ENCODE data around the gene MAOA. TPM values are rescaled to one million over a fixed set of nuclear protein-coding genes. Genes with fewer than 3 reads are reported as not detected.

The MAOA gene
- polyA plus RNA-seq (2013, experiment 1 of 2), result 3.5 TPM
- polyA plus RNA-seq (2013, experiment 2 of 2), result 3.9 TPM

DNA sequence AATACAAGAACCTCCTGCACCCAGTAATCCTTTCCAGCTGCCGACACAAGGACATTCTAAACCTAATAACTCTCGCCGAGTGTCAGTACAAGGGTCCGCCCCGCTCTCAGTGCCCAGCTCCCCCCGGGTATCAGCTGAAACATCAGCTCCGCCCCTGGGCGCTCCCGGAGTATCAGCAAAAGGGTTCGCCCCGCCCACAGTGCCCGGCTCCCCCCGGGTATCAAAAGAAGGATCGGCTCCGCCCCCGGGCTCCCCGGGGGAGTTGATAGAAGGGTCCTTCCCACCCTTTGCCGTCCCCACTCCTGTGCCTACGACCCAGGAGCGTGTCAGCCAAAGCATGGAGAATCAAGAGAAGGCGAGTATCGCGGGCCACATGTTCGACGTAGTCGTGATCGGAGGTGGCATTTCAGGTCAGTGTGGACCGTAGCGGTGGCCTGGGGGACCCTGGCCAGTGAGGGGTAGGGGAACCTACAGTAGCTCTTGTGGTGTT, at the start of gene MAOA:
MAOA (plus strand) TSS at position 295 of the 490 bp plus-strand sequence; CDS start at position 338, 43 bp downstream.
- H3K4me1 ChIP-seq (ENCODE audit: control insufficient read depth in 2 of 2, insufficient read depth in 1 of 2, low read depth in 1 of 2, low read length in 2 of 2), result no peaks in the 10 kb centered on the region
- H2BK12ac ChIP-seq (ENCODE audit: low read length), result no peak within 1 kb of the TSS
- peak within 1 kb of the TSS; percentile 94 for H2AFZ ChIP-seq (ENCODE audit: low read length)
- H3K4ac ChIP-seq (ENCODE audit: low read length), result no peak within 1 kb of the TSS
- no peak within 1 kb of the TSS for H2BK120ac ChIP-seq (ENCODE audit: low read depth, low read length)
- no peak within 1 kb of the TSS for H4K91ac ChIP-seq (ENCODE audit: low read depth, low read length, poor library complexity)
- peak within 1 kb of the TSS; percentile 49 to 89 for H3K4me3 ChIP-seq (ENCODE audit: low read length in 2 of 2)
- H3K14ac ChIP-seq (ENCODE audit: low read length), result no peak within 1 kb of the TSS
- no peaks in the 10 kb centered on the region for H3K27me3 ChIP-seq (ENCODE audit: control insufficient read depth in 3 of 3, insufficient read depth in 3 of 3, low read depth in 1 of 3, low read length in 3 of 3)
- H3K9me3 ChIP-seq (replicated peaks in 1 of 2; ENCODE audit: control insufficient read depth in 2 of 2, insufficient read depth in 1 of 2, low read depth in 1 of 2, low read length in 2 of 2), result peaks cover 0 to 9% of the 10 kb centered on the region in 2 donors
- no peak within 1 kb of the TSS for H2BK5ac ChIP-seq (ENCODE audit: low read length)
- no peak within 1 kb of the TSS for H3K23ac ChIP-seq (ENCODE audit: low read depth, low read length, poor library complexity)
- H2BK15ac ChIP-seq (ENCODE audit: low read length), result no peak within 1 kb of the TSS
- peak within 1 kb of the TSS; percentile 57 for H3K18ac ChIP-seq (ENCODE audit: low read length)
- peak; percentile 20 for DNase-seq (ENCODE audit: low spot score)
- H3K4me2 ChIP-seq (ENCODE audit: insufficient read depth, low read length, poor library complexity, severe bottlenecking), result peak within 1 kb of the TSS; percentile 69
- H2AK5ac ChIP-seq (ENCODE audit: low read depth, low read length), result no peak within 1 kb of the TSS
- peak within 1 kb of the TSS; percentile 77 for H3K9ac ChIP-seq (ENCODE audit: low read depth, low read length, poor library complexity)
- H4K8ac ChIP-seq (ENCODE audit: low read depth, low read length), result no peak within 1 kb of the TSS
- no peak within 1 kb of the TSS for H3K27ac ChIP-seq (replicated peaks; ENCODE audit: low read length)
- no CpG with 5 or more reads among the region's 29 CpGs for WGBS, 2 donors (ENCODE audit: extremely low coverage in 2 of 2, insufficient read length in 2 of 2, insufficient replicate concordance in 1 of 2)
- H3K36me3 ChIP-seq (replicated peaks in 1 of 2; ENCODE audit: control insufficient read depth in 2 of 2, insufficient read depth in 2 of 2, low read length in 2 of 2), result no peaks in the 10 kb centered on the region
- H3K79me1 ChIP-seq (ENCODE audit: low read depth, low read length), result no peaks in the 10 kb centered on the region

DNA sequence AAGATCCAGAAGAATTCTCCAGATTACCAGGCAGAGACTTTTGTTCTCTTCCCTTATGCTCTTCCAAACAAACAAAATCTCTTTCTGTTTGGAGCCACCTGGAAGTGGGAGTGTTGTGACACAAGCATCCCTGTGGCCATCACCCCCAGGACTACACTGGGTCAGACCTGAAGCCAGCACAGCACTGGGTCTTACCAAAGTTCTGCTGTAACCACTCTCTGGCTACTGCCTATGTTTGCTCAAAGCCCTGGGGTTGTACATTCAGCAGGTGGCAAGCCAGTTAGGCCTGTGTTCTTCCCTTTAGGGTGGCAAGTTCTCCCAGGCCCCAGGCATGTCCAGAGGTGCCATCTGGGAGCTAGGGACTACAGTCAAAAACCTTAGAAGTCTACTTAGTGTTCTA, 43.7 kb upstream of the MAOA start:
- Histone ChIP-seq H3K18ac (ENCODE audit: low read length) (no peak overlapping the region), H3K4me3 (ENCODE audit: low read length in 2 of 2) (no peak overlapping the region), H3K36me3 (replicated peaks in 1 of 2; ENCODE audit: control insufficient read depth in 2 of 2, insufficient read depth in 2 of 2, low read length in 2 of 2) (no peaks in the 10 kb centered on the region), H3K9ac (ENCODE audit: low read depth, low read length, poor library complexity) (no peak overlapping the region), H3K14ac (ENCODE audit: low read length) (no peak overlapping the region), H2BK5ac (ENCODE audit: low read length) (no peak overlapping the region), H3K23ac (ENCODE audit: low read depth, low read length, poor library complexity) (no peak overlapping the region), H3K27ac (replicated peaks; ENCODE audit: low read length) (no peak overlapping the region), H4K91ac (ENCODE audit: low read depth, low read length, poor library complexity) (no peak overlapping the region), H2AK5ac (ENCODE audit: low read depth, low read length) (no peak overlapping the region), H2BK15ac (ENCODE audit: low read length) (no peak overlapping the region), H3K79me1 (ENCODE audit: low read depth, low read length) (no peaks in the 10 kb centered on the region), H3K4me1 (ENCODE audit: control insufficient read depth in 2 of 2, insufficient read depth in 1 of 2, low read depth in 1 of 2, low read length in 2 of 2) (no peaks in the 10 kb centered on the region), H2BK120ac (ENCODE audit: low read depth, low read length) (no peak overlapping the region), H2BK12ac (ENCODE audit: low read length) (no peak overlapping the region), H2AFZ (ENCODE audit: low read length) (no peak overlapping the region), H3K9me3 (replicated peaks in 1 of 2; ENCODE audit: control insufficient read depth in 2 of 2, insufficient read depth in 1 of 2, low read depth in 1 of 2, low read length in 2 of 2) (no peaks in the 10 kb centered on the region), H3K27me3 (ENCODE audit: control insufficient read depth in 3 of 3, insufficient read depth in 3 of 3, low read depth in 1 of 3, low read length in 3 of 3) (no peaks in the 10 kb centered on the region), H3K4me2 (ENCODE audit: insufficient read depth, low read length, poor library complexity, severe bottlenecking) (no peak overlapping the region), H3K4ac (ENCODE audit: low read length) (no peak overlapping the region), H4K8ac (ENCODE audit: low read depth, low read length) (no peak overlapping the region)
- no peak for DNase-seq (ENCODE audit: low spot score)

DNA sequence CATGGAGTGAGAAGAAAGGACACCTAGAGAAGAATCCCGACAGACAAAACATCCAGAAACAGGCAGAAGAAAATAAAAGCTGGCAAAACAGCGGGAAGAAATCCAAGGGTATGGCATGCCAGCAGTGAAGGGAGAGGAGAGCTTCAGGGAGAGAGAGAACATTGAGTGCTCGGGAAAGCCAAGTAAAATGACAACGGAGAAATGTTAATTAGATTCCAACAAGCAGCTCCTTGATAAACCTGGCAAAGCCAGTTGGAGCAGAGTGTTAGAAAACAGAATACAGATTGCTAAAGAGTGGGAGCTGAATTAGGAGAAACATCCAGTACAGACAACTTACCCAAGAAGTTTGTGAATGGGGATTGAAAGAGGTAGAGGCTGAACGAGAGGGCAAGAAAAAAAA, 40.4 kb upstream of the MAOA start:
- H3K4me3 ChIP-seq (ENCODE audit: low read length in 2 of 2), result no peak overlapping the region
- H3K27ac ChIP-seq (replicated peaks; ENCODE audit: low read length), result no peak overlapping the region
- no peak overlapping the region for H4K8ac ChIP-seq (ENCODE audit: low read depth, low read length)

DNA sequence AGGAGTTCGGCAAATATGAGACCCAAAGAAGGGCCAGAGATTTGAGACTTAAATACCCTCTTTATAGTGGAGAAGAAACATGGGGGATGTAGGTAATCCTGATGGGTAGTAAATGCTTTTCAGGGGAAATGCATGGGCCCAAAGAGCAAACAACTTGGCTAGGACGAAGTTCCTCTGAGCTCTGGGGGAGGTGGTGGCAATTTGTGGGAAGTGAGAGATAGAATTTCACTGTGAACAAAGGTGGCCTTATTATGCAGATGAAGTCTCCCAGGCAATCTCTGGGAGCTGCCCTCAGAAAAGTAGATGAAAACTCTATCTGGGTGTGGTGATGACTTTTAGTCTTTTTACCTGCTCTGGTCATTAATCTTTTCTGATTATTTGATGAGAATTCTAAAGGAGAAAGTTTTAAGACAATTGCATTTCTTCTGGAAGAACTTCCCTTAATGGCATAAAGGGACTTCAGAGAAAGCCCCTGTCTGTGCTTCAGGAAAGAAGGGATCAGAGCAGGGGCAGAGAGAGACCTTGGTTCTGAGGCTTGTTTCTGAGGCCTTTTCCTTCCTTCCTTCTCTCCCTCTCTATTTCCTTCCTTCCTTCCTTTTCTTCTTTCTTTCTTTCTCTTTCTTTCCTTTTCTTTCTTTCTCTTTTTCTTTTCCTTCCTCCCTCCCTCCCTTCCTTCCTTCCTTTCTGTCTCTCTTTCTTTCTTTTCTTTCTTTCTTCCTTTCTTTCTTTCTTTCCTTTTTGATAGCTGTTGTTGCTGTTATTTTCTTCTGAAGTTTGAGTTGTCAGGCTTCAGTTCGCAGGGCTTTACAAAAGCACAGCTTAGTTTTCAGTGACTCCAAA, 37.5 kb upstream of the MAOA start:
- H3K36me3 ChIP-seq (replicated peaks in 1 of 2; ENCODE audit: control insufficient read depth in 2 of 2, insufficient read depth in 2 of 2, low read length in 2 of 2), result no peaks in the 10 kb centered on the region
- no peak overlapping the region for H3K18ac ChIP-seq (ENCODE audit: low read length)
- peak; percentile 6 for DNase-seq (ENCODE audit: low spot score)
- no peaks in the 10 kb centered on the region for H3K79me1 ChIP-seq (ENCODE audit: low read depth, low read length)
- no peaks in the 10 kb centered on the region for H3K9me3 ChIP-seq (replicated peaks in 1 of 2; ENCODE audit: control insufficient read depth in 2 of 2, insufficient read depth in 1 of 2, low read depth in 1 of 2, low read length in 2 of 2)
- no peak overlapping the region for H3K4ac ChIP-seq (ENCODE audit: low read length)
- H2AFZ ChIP-seq (ENCODE audit: low read length), result peak overlapping the region; percentile 75
- no peak overlapping the region for H3K9ac ChIP-seq (ENCODE audit: low read depth, low read length, poor library complexity)
- no peak overlapping the region for H2BK12ac ChIP-seq (ENCODE audit: low read length)
- H2BK15ac ChIP-seq (ENCODE audit: low read length), result no peak overlapping the region
- H3K23ac ChIP-seq (ENCODE audit: low read depth, low read length, poor library complexity), result no peak overlapping the region
- H3K27ac ChIP-seq (replicated peaks; ENCODE audit: low read length), result peak overlapping the region; percentile 37
- no peaks in the 10 kb centered on the region for H3K27me3 ChIP-seq (ENCODE audit: control insufficient read depth in 3 of 3, insufficient read depth in 3 of 3, low read depth in 1 of 3, low read length in 3 of 3)
- no peak overlapping the region for H3K4me2 ChIP-seq (ENCODE audit: insufficient read depth, low read length, poor library complexity, severe bottlenecking)
- H2AK5ac ChIP-seq (ENCODE audit: low read depth, low read length), result no peak overlapping the region
- H4K91ac ChIP-seq (ENCODE audit: low read depth, low read length, poor library complexity), result no peak overlapping the region
- no peak overlapping the region for H2BK5ac ChIP-seq (ENCODE audit: low read length)
- no peak overlapping the region for H3K4me3 ChIP-seq (ENCODE audit: low read length in 2 of 2)
- no peak overlapping the region for H2BK120ac ChIP-seq (ENCODE audit: low read depth, low read length)
- H4K8ac ChIP-seq (ENCODE audit: low read depth, low read length), result no peak overlapping the region
- peaks cover 0 to 2% of the 10 kb centered on the region in 2 donors for H3K4me1 ChIP-seq (ENCODE audit: control insufficient read depth in 2 of 2, insufficient read depth in 1 of 2, low read depth in 1 of 2, low read length in 2 of 2)
- WGBS, 2 donors (ENCODE audit: extremely low coverage in 2 of 2, insufficient read length in 2 of 2, insufficient replicate concordance in 1 of 2), result no CpG with 5 or more reads among the region's 3 CpGs
- no peak overlapping the region for H3K14ac ChIP-seq (ENCODE audit: low read length)

More for the DNA sequence above, 40.4 kb upstream of the MAOA start:
- no peak overlapping the region for H3K4ac ChIP-seq (ENCODE audit: low read length)
- no peak overlapping the region for H2BK5ac ChIP-seq (ENCODE audit: low read length)
- WGBS, 2 donors (ENCODE audit: extremely low coverage in 2 of 2, insufficient read length in 2 of 2, insufficient replicate concordance in 1 of 2), result no CpG with 5 or more reads among the region's 5 CpGs
- H3K4me1 ChIP-seq (ENCODE audit: control insufficient read depth in 2 of 2, insufficient read depth in 1 of 2, low read depth in 1 of 2, low read length in 2 of 2), result peaks cover 0 to 2% of the 10 kb centered on the region in 2 donors
- no peak for DNase-seq (ENCODE audit: low spot score)
- no peak overlapping the region for H2BK120ac ChIP-seq (ENCODE audit: low read depth, low read length)
- H2AFZ ChIP-seq (ENCODE audit: low read length), result no peak overlapping the region
- H2AK5ac ChIP-seq (ENCODE audit: low read depth, low read length), result no peak overlapping the region
- no peaks in the 10 kb centered on the region for H3K79me1 ChIP-seq (ENCODE audit: low read depth, low read length)
- H2BK15ac ChIP-seq (ENCODE audit: low read length), result no peak overlapping the region
- no peak overlapping the region for H4K91ac ChIP-seq (ENCODE audit: low read depth, low read length, poor library complexity)
- no peak overlapping the region for H3K4me2 ChIP-seq (ENCODE audit: insufficient read depth, low read length, poor library complexity, severe bottlenecking)
- no peak overlapping the region for H3K9ac ChIP-seq (ENCODE audit: low read depth, low read length, poor library complexity)
- no peak overlapping the region for H3K23ac ChIP-seq (ENCODE audit: low read depth, low read length, poor library complexity)
- no peak overlapping the region for H2BK12ac ChIP-seq (ENCODE audit: low read length)
- H3K27me3 ChIP-seq (ENCODE audit: control insufficient read depth in 3 of 3, insufficient read depth in 3 of 3, low read depth in 1 of 3, low read length in 3 of 3), result no peaks in the 10 kb centered on the region
- H3K9me3 ChIP-seq (replicated peaks in 1 of 2; ENCODE audit: control insufficient read depth in 2 of 2, insufficient read depth in 1 of 2, low read depth in 1 of 2, low read length in 2 of 2), result no peaks in the 10 kb centered on the region
- H3K18ac ChIP-seq (ENCODE audit: low read length), result no peak overlapping the region
- no peak overlapping the region for H3K14ac ChIP-seq (ENCODE audit: low read length)
- no peaks in the 10 kb centered on the region for H3K36me3 ChIP-seq (replicated peaks in 1 of 2; ENCODE audit: control insufficient read depth in 2 of 2, insufficient read depth in 2 of 2, low read length in 2 of 2)

Measured in neuronal stem cell (in vitro differentiated cells).